ENCODE data around the gene ZCCHC7.
"Not testable (repeated sequence)": the region's sequence is repeated elsewhere in the genome, so short reads cannot be mapped to it uniquely, and the experiment has no call there.

The ZCCHC7 gene

GRCh38 chr9:37150415-37150814 lies 30.0 kb downstream of the ZCCHC7 start:
- Histone ChIP-seq H3K27ac (ENCODE audit: low read depth, low read length) (no peak overlapping the region), H3K36me3 (ENCODE audit: control insufficient read depth, insufficient read depth, low read length) (peaks cover 3% of the 10 kb centered on the region), H3K4me3 (ENCODE audit: low read depth, low read length) (no peak overlapping the region), H3K9me3 (ENCODE audit: control insufficient read depth, insufficient read depth, low read length) (no peaks in the 10 kb centered on the region), H3K9ac (ENCODE audit: low read depth, low read length) (no peak overlapping the region), H3K4me1 (ENCODE audit: control insufficient read depth, insufficient read depth, low read length) (peaks cover 14% of the 10 kb centered on the region), H3K27me3 (ENCODE audit: control insufficient read depth, insufficient read depth, low read length) (no peaks in the 10 kb centered on the region)

GRCh38 chr9:37151812-37152211 lies 31.4 kb downstream of the ZCCHC7 start:
- H3K4me3 ChIP-seq (ENCODE audit: low read depth, low read length): no peak overlapping the region
- no peak overlapping the region for H3K27ac ChIP-seq (ENCODE audit: low read depth, low read length)
- H3K9me3 ChIP-seq (ENCODE audit: control insufficient read depth, insufficient read depth, low read length): no peaks in the 10 kb centered on the region
- peaks cover 3% of the 10 kb centered on the region for H3K36me3 ChIP-seq (ENCODE audit: control insufficient read depth, insufficient read depth, low read length)
- no peaks in the 10 kb centered on the region for H3K27me3 ChIP-seq (ENCODE audit: control insufficient read depth, insufficient read depth, low read length)
- H3K9ac ChIP-seq (ENCODE audit: low read depth, low read length): no peak overlapping the region
- peaks cover 14% of the 10 kb centered on the region for H3K4me1 ChIP-seq (ENCODE audit: control insufficient read depth, insufficient read depth, low read length)

GRCh38 chr9:37152365-37152764 lies 32.0 kb downstream of the ZCCHC7 start:
- Histone ChIP-seq H3K27ac (ENCODE audit: low read depth, low read length) (no peak overlapping the region), H3K27me3 (ENCODE audit: control insufficient read depth, insufficient read depth, low read length) (no peaks in the 10 kb centered on the region), H3K36me3 (ENCODE audit: control insufficient read depth, insufficient read depth, low read length) (peaks cover 3% of the 10 kb centered on the region), H3K4me3 (ENCODE audit: low read depth, low read length) (no peak overlapping the region), H3K9me3 (ENCODE audit: control insufficient read depth, insufficient read depth, low read length) (no peaks in the 10 kb centered on the region), H3K4me1 (ENCODE audit: control insufficient read depth, insufficient read depth, low read length) (peaks cover 14% of the 10 kb centered on the region), H3K9ac (ENCODE audit: low read depth, low read length) (no peak overlapping the region)

GRCh38 chr9:37155601-37156000 lies 35.2 kb downstream of the ZCCHC7 start:
- Histone ChIP-seq H3K27me3 (ENCODE audit: control insufficient read depth, insufficient read depth, low read length) (no peaks in the 10 kb centered on the region), H3K4me3 (ENCODE audit: low read depth, low read length) (no peak overlapping the region), H3K9me3 (ENCODE audit: control insufficient read depth, insufficient read depth, low read length) (no peaks in the 10 kb centered on the region), H3K36me3 (ENCODE audit: control insufficient read depth, insufficient read depth, low read length) (peaks cover 6% of the 10 kb centered on the region; the same call in 1 of the 2 replicates), H3K4me1 (ENCODE audit: control insufficient read depth, insufficient read depth, low read length) (no peaks in the 10 kb centered on the region), H3K27ac (ENCODE audit: low read depth, low read length) (no peak overlapping the region), H3K9ac (ENCODE audit: low read depth, low read length) (no peak overlapping the region)

GRCh38 chr9:37156205-37156604 lies 35.8 kb downstream of the ZCCHC7 start:
- H3K36me3 ChIP-seq (ENCODE audit: control insufficient read depth, insufficient read depth, low read length): peaks cover 6% of the 10 kb centered on the region; the same call in 1 of the 2 replicates
- H3K4me3 ChIP-seq (ENCODE audit: low read depth, low read length): no peak overlapping the region
- H3K4me1 ChIP-seq (ENCODE audit: control insufficient read depth, insufficient read depth, low read length): no peaks in the 10 kb centered on the region
- H3K27ac ChIP-seq (ENCODE audit: low read depth, low read length): no peak overlapping the region
- H3K9ac ChIP-seq (ENCODE audit: low read depth, low read length): no peak overlapping the region
- no peaks in the 10 kb centered on the region for H3K9me3 ChIP-seq (ENCODE audit: control insufficient read depth, insufficient read depth, low read length)
- no peaks in the 10 kb centered on the region for H3K27me3 ChIP-seq (ENCODE audit: control insufficient read depth, insufficient read depth, low read length)

GRCh38 chr9:37156781-37157356 lies 36.5 kb downstream of the ZCCHC7 start:
- no peaks in the 10 kb centered on the region for H3K4me1 ChIP-seq (ENCODE audit: control insufficient read depth, insufficient read depth, low read length)
- H3K27ac ChIP-seq (ENCODE audit: low read depth, low read length): no peak overlapping the region
- no peak overlapping the region for H3K9ac ChIP-seq (ENCODE audit: low read depth, low read length)

GRCh38 chr9:37157726-37158377 lies 37.5 kb downstream of the ZCCHC7 start:
- 0 out of 2 replicates have a peak, but pooled peaks cover 5% of the 10 kb centered on the region for H3K4me1 ChIP-seq (ENCODE audit: control insufficient read depth, insufficient read depth, low read length)
- peaks cover 9% of the 10 kb centered on the region; the same call in 1 of the 2 replicates for H3K36me3 ChIP-seq (ENCODE audit: control insufficient read depth, insufficient read depth, low read length)
- no peaks in the 10 kb centered on the region for H3K9me3 ChIP-seq (ENCODE audit: control insufficient read depth, insufficient read depth, low read length)
- no peak overlapping the region for H3K9ac ChIP-seq (ENCODE audit: low read depth, low read length)
- no peaks in the 10 kb centered on the region for H3K27me3 ChIP-seq (ENCODE audit: control insufficient read depth, insufficient read depth, low read length)
- H3K4me3 ChIP-seq (ENCODE audit: low read depth, low read length): no peak overlapping the region
- H3K27ac ChIP-seq (ENCODE audit: low read depth, low read length): no peak overlapping the region

More at GRCh38 chr9:37156781-37157356, 36.5 kb downstream of the ZCCHC7 start:
- no peak overlapping the region for H3K4me3 ChIP-seq (ENCODE audit: low read depth, low read length)
- H3K36me3 ChIP-seq (ENCODE audit: control insufficient read depth, insufficient read depth, low read length): peaks cover 9% of the 10 kb centered on the region; the same call in 1 of the 2 replicates
- H3K9me3 ChIP-seq (ENCODE audit: control insufficient read depth, insufficient read depth, low read length): no peaks in the 10 kb centered on the region
- H3K27me3 ChIP-seq (ENCODE audit: control insufficient read depth, insufficient read depth, low read length): no peaks in the 10 kb centered on the region

- no peak overlapping the region for H3K4me3 ChIP-seq (ENCODE audit: low read depth, low read length)
- H3K27me3 ChIP-seq (ENCODE audit: control insufficient read depth, insufficient read depth, low read length): no peaks in the 10 kb centered on the region
- H3K36me3 ChIP-seq (ENCODE audit: control insufficient read depth, insufficient read depth, low read length): peaks cover 6% of the 10 kb centered on the region; the same call in 1 of the 2 replicates
- no peaks in the 10 kb centered on the region for H3K9me3 ChIP-seq (ENCODE audit: control insufficient read depth, insufficient read depth, low read length)
- H3K9ac ChIP-seq (ENCODE audit: low read depth, low read length): no peak overlapping the region
- 0 out of 2 replicates have a peak, but pooled peaks cover 7% of the 10 kb centered on the region for H3K4me1 ChIP-seq (ENCODE audit: control insufficient read depth, insufficient read depth, low read length)
- no peak overlapping the region for H3K27ac ChIP-seq (ENCODE audit: low read depth, low read length)
Measured at GRCh38 chr9:37163299-37163698, 42.9 kb downstream of the ZCCHC7 start.

- not testable (repeated sequence) for H3K4me1 ChIP-seq (ENCODE audit: control insufficient read depth, insufficient read depth, low read length); H3K27ac ChIP-seq (ENCODE audit: low read depth, low read length); H3K27me3 ChIP-seq (ENCODE audit: control insufficient read depth, insufficient read depth, low read length); H3K36me3 ChIP-seq (ENCODE audit: control insufficient read depth, insufficient read depth, low read length); H3K9me3 ChIP-seq (ENCODE audit: control insufficient read depth, insufficient read depth, low read length); H3K4me3 ChIP-seq (ENCODE audit: low read depth, low read length); H3K9ac ChIP-seq (ENCODE audit: low read depth, low read length)
Measured at GRCh38 chr9:37164335-37164734, 44.0 kb downstream of the ZCCHC7 start.

- 0 out of 2 replicates have a peak, but pooled peaks cover 7% of the 10 kb centered on the region for H3K4me1 ChIP-seq (ENCODE audit: control insufficient read depth, insufficient read depth, low read length)
- no peak overlapping the region for H3K9ac ChIP-seq (ENCODE audit: low read depth, low read length)
- H3K9me3 ChIP-seq (ENCODE audit: control insufficient read depth, insufficient read depth, low read length): no peaks in the 10 kb centered on the region
- H3K4me3 ChIP-seq (ENCODE audit: low read depth, low read length): no peak overlapping the region
- no peaks in the 10 kb centered on the region for H3K27me3 ChIP-seq (ENCODE audit: control insufficient read depth, insufficient read depth, low read length)
- H3K27ac ChIP-seq (ENCODE audit: low read depth, low read length): no peak overlapping the region
- peaks cover 3% of the 10 kb centered on the region; the same call in 1 of the 2 replicates for H3K36me3 ChIP-seq (ENCODE audit: control insufficient read depth, insufficient read depth, low read length)
Measured at GRCh38 chr9:37165644-37166043, 45.3 kb downstream of the ZCCHC7 start.

GRCh38 chr9:37167456-37168047 lies 47.2 kb downstream of the ZCCHC7 start:
- H3K9me3 ChIP-seq (ENCODE audit: control insufficient read depth, insufficient read depth, low read length): no peaks in the 10 kb centered on the region
- H3K36me3 ChIP-seq (ENCODE audit: control insufficient read depth, insufficient read depth, low read length): no peaks in the 10 kb centered on the region
- H3K27me3 ChIP-seq (ENCODE audit: control insufficient read depth, insufficient read depth, low read length): no peaks in the 10 kb centered on the region
- H3K4me3 ChIP-seq (ENCODE audit: low read depth, low read length): no peak overlapping the region
- no peak overlapping the region for H3K9ac ChIP-seq (ENCODE audit: low read depth, low read length)
- H3K4me1 ChIP-seq (ENCODE audit: control insufficient read depth, insufficient read depth, low read length): 0 out of 2 replicates have a peak, but pooled peaks cover 2% of the 10 kb centered on the region
- no peak overlapping the region for H3K27ac ChIP-seq (ENCODE audit: low read depth, low read length)

All from HUES48 (cell line).